HepG2 (cell line): ENCODE measurements around the gene ZG16. TPM values are rescaled to one million over a fixed set of nuclear protein-coding genes. Genes with fewer than 3 reads are reported as not detected.

Experiments used
- ATAC-seq: fragments of 200-7000 bp; cut with Tn5 transposase; 3 replicates; pipeline ENCODE4 v1.9.1; 2020; ENCODE audit warnings: mild to moderate bottlenecking, moderate library complexity
- BruUV-seq: library from RNA; stranded (reverse); fragments of 400-500 nt; replicated peaks from 2 replicates; lab custom pipeline; 2021; lab: Mats Ljungman, UMichigan
- CTCF ChIA-PET: fragments of 300-600 bp; formaldehyde crosslinking; extraction: SDS; loops from one replicate; lab custom pipeline; 2021; ENCODE audit warnings: low total read pairs, inconsistent platforms, low intra/inter-chr PET ratio; lab: Yijun Ruan, JAX
- POLR2A ChIA-PET: fragments of 350-600 bp; sonication (Branson Sonifier 250); formaldehyde crosslinking; loops from one replicate; lab custom pipeline; 2020; ENCODE audit warnings: antibody characterized with exemption, inconsistent platforms; lab: Yijun Ruan, JAX
- DNase-seq: peaks from one replicate; pipeline ENCODE4 v3.0.0-alpha.2; 2015; ENCODE audit warnings: low spot score
- FAIRE-seq: peaks from 3 replicates; lab custom pipeline; 2011; peaks lifted over from hg19 to GRCh38; lab: Jason Lieb, UNC
- H2AFZ ChIP-seq: one replicate; pipeline ENCODE4 v1.6.1; 2011; ENCODE audit warnings: low read length, inconsistent platforms
- H3K27ac ChIP-seq: fragments of 300-600 bp; 3 replicates; pipeline ENCODE4 v1.8.0; 2011; ENCODE audit warnings: mixed run types, mild to moderate bottlenecking, mixed read lengths, low read length, inconsistent platforms; ENCODE audit not compliant: insufficient read depth; ENCODE audit errors: extremely low read length
- H3K27me3 ChIP-seq, 2 experiments: fragments of 200-600 bp in 1 of 2; 2 replicates in 1 of 2; 3 replicates in 1 of 2; pipeline versions ENCODE4 v1.6.0 to v1.8.0; 2011; ENCODE audit warnings: low read length in 2 of 2, mild to moderate bottlenecking in 2 of 2, moderate library complexity in 2 of 2, inconsistent platforms in 1 of 2; ENCODE audit not compliant: insufficient read depth in 2 of 2, control insufficient read depth in 1 of 2
- H3K36me3 ChIP-seq, 2 experiments: fragments of 200-600 bp in 1 of 2; replicated peaks in 1 of 2; 2 replicates in 1 of 2; 3 replicates in 1 of 2; pipeline versions ENCODE4 v1.5.1 to v1.8.0; 2011; ENCODE audit warnings: low read length in 2 of 2, inconsistent platforms in 1 of 2; ENCODE audit not compliant: insufficient read depth in 2 of 2, control insufficient read depth in 1 of 2
- H3K4me1 ChIP-seq: 2 replicates; pipeline ENCODE4 v1.5.1; 2012; ENCODE audit warnings: low read length, inconsistent platforms; ENCODE audit not compliant: insufficient read depth
- H3K4me2 ChIP-seq: 2 replicates; pipeline ENCODE4 v1.6.0; 2011; ENCODE audit warnings: low read depth, low read length, inconsistent platforms
- H3K4me3 ChIP-seq, 3 experiments: fragments of 200-600 bp in 1 of 3; sonication (generic), shearing (Covaris generic) in 1 of 3; replicated peaks in 1 of 3; 2 replicates each; pipeline ENCODE4 v1.5.1; 2011 to 2016; ENCODE audit warnings: low read length in 3 of 3, inconsistent platforms in 2 of 3, low read depth in 2 of 3, mild to moderate bottlenecking in 2 of 3, control low read depth in 1 of 3, mixed read lengths in 1 of 3; ENCODE audit not compliant: insufficient read depth in 1 of 3
- H3K79me2 ChIP-seq: one replicate; pipeline ENCODE4 v1.6.1; 2011; ENCODE audit warnings: low read length, inconsistent platforms; ENCODE audit not compliant: insufficient read depth
- H3K9ac ChIP-seq: 2 replicates; pipeline ENCODE4 v1.6.0; 2011; ENCODE audit warnings: mild to moderate bottlenecking, low read depth, low read length, inconsistent platforms; ENCODE audit not compliant: insufficient read depth
- H3K9me3 ChIP-seq: 2 replicates; pipeline ENCODE4 v1.5.1; 2012; ENCODE audit warnings: mild to moderate bottlenecking, low read length
- H4K20me1 ChIP-seq: 2 replicates; pipeline ENCODE4 v1.6.0; 2011; ENCODE audit warnings: inconsistent platforms, mild to moderate bottlenecking, low read length, moderate library complexity; ENCODE audit not compliant: insufficient read depth
- ATF7 ChIP-seq, 2 experiments: fragments of 450-650 bp in 1 of 2; sonication (generic) in 1 of 2; formaldehyde crosslinking in 1 of 2; IDR thresholded peaks; 2 replicates each; pipeline versions ENCODE4 v1.4.0 to v1.6.1; 2016 to 2020; ENCODE audit warnings: antibody characterized with exemption in 1 of 2, mild to moderate bottlenecking in 1 of 2, missing genetic modification reagents in 1 of 2
- ELF3 ChIP-seq: IDR thresholded peaks from 2 replicates; pipeline ENCODE4 v1.6.1; 2016; ENCODE audit warnings: missing genetic modification reagents, missing compliant biosample characterization
- FLYWCH1 ChIP-seq: sonication (generic); formaldehyde crosslinking; IDR thresholded peaks from 2 replicates; pipeline ENCODE4 v1.8.1; 2023; ENCODE audit warnings: mild to moderate bottlenecking, missing genetic modification reagents
- SOX13 ChIP-seq, 3 experiments: fragments of 450-650 bp in 1 of 3; sonication (generic) in 1 of 3; formaldehyde crosslinking in 1 of 3; IDR thresholded peaks in 2 of 3; conservative IDR thresholded peaks in 1 of 3; 2 replicates each; pipeline versions ENCODE4 v1.5.0 to v1.6.1; 2016 to 2020; ENCODE audit warnings: antibody characterized with exemption in 1 of 3, mild to moderate bottlenecking in 1 of 3, missing compliant biosample characterization in 1 of 3, missing genetic modification reagents in 1 of 3, moderate library complexity in 1 of 3
- TARDBP ChIP-seq: sonication (generic); formaldehyde crosslinking; IDR thresholded peaks from 2 replicates; pipeline ENCODE4 v1.8.0; 2022; ENCODE audit warnings: mild to moderate bottlenecking, missing genetic modification reagents
- ZNF12 ChIP-seq: sonication (generic); formaldehyde crosslinking; IDR thresholded peaks from 2 replicates; pipeline ENCODE4 v1.5.0; 2020; ENCODE audit warnings: missing genetic modification reagents
- ZNF143 ChIP-seq: sonication (generic); formaldehyde crosslinking; IDR thresholded peaks from 2 replicates; pipeline ENCODE4 v1.4.0; 2020; ENCODE audit warnings: missing genetic modification reagents
- ZNF33B ChIP-seq: sonication (generic); formaldehyde crosslinking; IDR thresholded peaks from 2 replicates; pipeline ENCODE4 v1.5.1; 2020; ENCODE audit warnings: mild to moderate bottlenecking, missing genetic modification reagents
- ZNF570 ChIP-seq: sonication (generic); formaldehyde crosslinking; IDR thresholded peaks from 2 replicates; pipeline ENCODE4 v1.4.0; 2020; ENCODE audit warnings: mild to moderate bottlenecking, missing genetic modification reagents, borderline replicate concordance
- WGBS: methylation state at CpG from one replicate; pipeline ENCODE4 v1.1.6; 2017; ENCODE audit warnings: low lambda C conversion rate; 5-methylcytosine and 5-hydroxymethylcytosine counted together
- in situ Hi-C: cut with HindIII; loops from 2 replicates; pipeline ENCODE4 v1.10.0; 2017; ENCODE audit warnings: low pct_unique_long_range_greater_than_20kb; ENCODE audit not compliant: extremely low pct_ligation_motif_present
- intact Hi-C: fragments of 100-400 bp; cut with micrococcal nuclease; formaldehyde crosslinking; loops from one replicate; pipeline ENCODE4 v1.10.0; 2022; ENCODE audit not compliant: unreplicated experiment
- polyA plus RNA-seq, 8 experiments: library from polyadenylated mRNA; depleted of rRNA in 3 of 8; stranded (reverse) in 7 of 8; unstranded in 1 of 8; fragments of >200 nt; fragmentation: Illumina TruSeq in 4 of 8; extraction: Trizol in 4 of 8; gene quantifications; 2 replicates each; pipeline versions ENCODE4 v1.2.1 to v1.2.3, GENCODE V29; 2011 to 2016; ENCODE audit warnings: low read depth in 4 of 8, missing spikeins in 1 of 8, mixed read lengths in 1 of 8; ENCODE audit not compliant: insufficient read depth in 1 of 8
- total RNA-seq, 5 experiments: library from RNA; depleted of rRNA; stranded (reverse); fragments of >200 nt; fragmentation: Illumina TruSeq; extraction: Trizol; gene quantifications; 2 replicates each; pipeline ENCODE4 v1.2.3, GENCODE V29; 2016; ENCODE audit warnings: low read depth in 1 of 5
- TF ChIP-seq, protein P1 (sequence below): sonication (generic); formaldehyde crosslinking; IDR thresholded peaks from 2 replicates; pipeline ENCODE4 v1.4.0; 2020; ENCODE audit warnings: missing genetic modification reagents; ENCODE audit errors: not compliant biosample characterization

The ZG16 gene
- total and polyA plus RNA-seq, 2 of the 13 experiments (the other 11 are each of a cell fraction or from before 2014, with no cell fraction given), result 0.04 to 0.07 TPM

DNA sequence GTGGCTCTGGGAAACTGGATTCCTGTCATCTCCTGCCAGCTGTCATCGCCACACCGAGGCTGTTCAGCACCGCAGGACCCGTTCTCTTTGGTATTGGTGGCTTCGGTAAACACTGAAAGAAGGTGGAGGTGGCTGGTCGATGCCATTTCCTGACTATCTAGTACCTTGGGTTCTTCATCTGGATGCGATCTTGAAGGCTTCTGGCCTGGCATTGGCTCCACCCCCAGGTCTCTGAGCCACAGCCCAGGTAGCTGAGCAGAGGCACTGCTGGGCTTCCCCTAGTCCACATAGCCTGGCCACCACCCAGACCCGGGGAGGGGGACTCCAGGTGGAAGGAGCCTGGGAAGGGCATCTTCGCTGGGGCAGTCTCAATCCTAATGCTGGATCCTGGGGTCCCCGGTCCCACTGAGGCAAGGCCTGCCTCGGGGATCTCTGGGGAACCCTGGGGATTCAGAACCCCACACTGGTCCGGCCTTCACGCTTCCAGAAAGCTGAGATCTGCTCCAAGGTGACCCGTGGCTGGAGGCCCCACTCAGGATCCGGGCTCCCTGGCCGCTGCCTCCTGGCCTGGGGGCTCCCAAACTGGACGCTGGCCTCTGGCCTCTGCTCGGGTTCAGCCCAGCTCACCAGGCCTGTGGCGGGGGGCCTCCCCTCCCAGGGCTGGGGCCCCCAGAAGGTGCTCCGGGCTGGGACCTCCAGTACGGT lies 34.1 kb upstream of the ZG16 start:
- intact Hi-C loops, result no loop called here
- 49% methylated on average over 14 of the region's 21 CpGs for WGBS
- no peaks in the 10 kb centered on the region for H4K20me1 ChIP-seq
- CTCF ChIA-PET, result no interaction called here
- POLR2A ChIA-PET, result no interaction called here
- no peak for TF ChIP-seq ATF7 (IDR thresholded peaks at IDR 0.05)
- TF ChIP-seq ATF7 (CRISPR knock-in tag; IDR thresholded peaks at IDR 0.05), result no peak
- no peak for TF ChIP-seq ELF3 (CRISPR knock-in tag)
- no peak for TF ChIP-seq ZNF12 (CRISPR knock-in tag)
- TF ChIP-seq, protein P1, sequence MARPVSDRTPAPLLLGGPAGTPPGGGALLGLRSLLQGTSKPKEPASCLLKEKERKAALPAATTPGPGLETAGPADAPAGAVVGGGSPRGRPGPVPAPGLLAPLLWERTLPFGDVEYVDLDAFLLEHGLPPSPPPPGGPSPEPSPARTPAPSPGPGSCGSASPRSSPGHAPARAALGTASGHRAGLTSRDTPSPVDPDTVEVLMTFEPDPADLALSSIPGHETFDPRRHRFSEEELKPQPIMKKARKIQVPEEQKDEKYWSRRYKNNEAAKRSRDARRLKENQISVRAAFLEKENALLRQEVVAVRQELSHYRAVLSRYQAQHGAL (CRISPR knock-in tag), result no peak
- no peak for TF ChIP-seq FLYWCH1 (CRISPR knock-in tag)
- no peak for TF ChIP-seq ZNF570 (CRISPR knock-in tag)
- TF ChIP-seq SOX13 (IDR thresholded peaks at IDR 0.05), result no peak
- TF ChIP-seq SOX13 (CRISPR knock-in tag; conservative IDR thresholded peaks at IDR 0.05 in 1 of 2, IDR thresholded peaks at IDR 0.05 in 1 of 2), result no peak
- TF ChIP-seq TARDBP (CRISPR knock-in tag), result no peak
- TF ChIP-seq ZNF33B (CRISPR knock-in tag), result no peak
- TF ChIP-seq ZNF143 (CRISPR knock-in tag), result no peak
- TF ChIP-seq, all 625 proteins: peak for 0
- FAIRE-seq, result no peak
- Histone ChIP-seq H3K9ac (no peak overlapping the region), H3K36me3 (no peaks in the 10 kb centered on the region), H3K4me3 (no peak overlapping the region), H3K27ac (no peak overlapping the region), H3K4me1 (peaks cover 42% of the 10 kb centered on the region), H3K4me2 (no peak overlapping the region), H2AFZ (no peak overlapping the region), H3K9me3 (no peaks in the 10 kb centered on the region), H3K27me3 (peaks cover 0 to 11% of the 10 kb centered on the region in 2 experiments; a peak in 3 of 5 replicates), H3K79me2 (no peaks in the 10 kb centered on the region)
- ATAC-seq, result peak; percentile 11; the same call in 1 of the 3 replicates
- in situ Hi-C loops, result no loop called here
- DNase-seq, result no peak
- BruUV-seq, result no TSS peak
